K562 (cell line): ENCODE measurements around the gene NOLC1. TPM values are rescaled to one million over a fixed set of nuclear protein-coding genes. Genes with fewer than 3 reads are reported as not detected.
A peak's percentile ranks its signal among the peaks of the same experiment; 100 is the strongest.

Experiments
- CCNT2 ChIP-seq: IDR thresholded peaks from 2 replicates; pipeline ENCODE4 v1.6.1; 2011; ENCODE audit warnings: borderline replicate concordance, low read depth, mild to moderate bottlenecking, moderate library complexity, mixed read lengths, low read length; ENCODE audit not compliant: insufficient read length; ENCODE audit errors: extremely low read depth
- ESRRB ChIP-seq: fragments of 250-450 bp; sonication (Bioruptor Pico); IDR thresholded peaks from 2 replicates; pipeline ENCODE4 v1.5.0; 2020; ENCODE audit warnings: mild to moderate bottlenecking, moderate library complexity, borderline replicate concordance
- GATAD2B ChIP-seq: fragments of 450-650 bp; IDR thresholded peaks from 2 replicates; pipeline ENCODE4 v1.6.1; 2017; ENCODE audit warnings: mild to moderate bottlenecking, borderline replicate concordance
- MED1 ChIP-seq: sonication (generic); formaldehyde crosslinking; IDR thresholded peaks from 2 replicates; pipeline ENCODE4 v1.8.1; 2023; ENCODE audit warnings: missing genetic modification reagents, borderline replicate concordance
- PCBP1 ChIP-seq: fragments of 200-400 bp; formaldehyde crosslinking; IDR thresholded peaks from 2 replicates; pipeline ENCODE4 v1.6.1; 2018; ENCODE audit warnings: mild to moderate bottlenecking, low read depth, low read length; ENCODE audit not compliant: poor library complexity, severe bottlenecking
- SIN3B ChIP-seq: fragments of 450-650 bp; IDR thresholded peaks from 2 replicates; pipeline ENCODE4 v1.6.1; 2017; ENCODE audit warnings: low read depth, mild to moderate bottlenecking, moderate library complexity
- U2AF2 ChIP-seq: fragments of 200-400 bp; formaldehyde crosslinking; optimal IDR thresholded peaks from 2 replicates; pipeline ENCODE3; 2017; ENCODE audit warnings: low read depth, mild to moderate bottlenecking, low read length
- ZNF12 ChIP-seq: sonication (generic); formaldehyde crosslinking; IDR thresholded peaks from 2 replicates; pipeline ENCODE4 v1.4.0; 2020; ENCODE audit warnings: mild to moderate bottlenecking, missing genetic modification reagents
- ZNF146 ChIP-seq: IDR thresholded peaks from one replicate; pipeline ENCODE4 v1.6.1; 2018; ENCODE audit warnings: missing compliant biosample characterization; ENCODE audit not compliant: unreplicated experiment
- ZSCAN32 ChIP-seq: fragments of 450-650 bp; formaldehyde crosslinking; IDR thresholded peaks from 2 replicates; pipeline ENCODE4 v1.4.0; 2020; ENCODE audit warnings: mild to moderate bottlenecking, moderate library complexity
- polyA plus RNA-seq, 8 experiments: library from polyadenylated mRNA; depleted of rRNA in 4 of 8; stranded (reverse) in 5 of 8; unstranded in 3 of 8; fragments of >200 nt; fragmentation: Nextera tagmentation in 2 of 8; fragmentation: Illumina TruSeq in 1 of 8; extraction: Ambion mirVana in 2 of 8; extraction: Trizol in 1 of 8; gene quantifications; 2 replicates each; pipeline versions ENCODE4 v1.2.1 to v1.2.3, GENCODE V29; 2011 to 2014; ENCODE audit warnings: inconsistent platforms in 1 of 8, missing spikeins in 1 of 8
- total RNA-seq, 7 experiments: library from RNA; depleted of rRNA in 6 of 7; stranded (reverse); fragments of >200 nt in 6 of 7; fragmentation: Illumina TruSeq in 2 of 7; extraction: Trizol in 2 of 7; gene quantifications; 2 replicates each; pipeline versions ENCODE4 v1.2.1 to v1.2.3, GENCODE V29; 2011 to 2021; ENCODE audit warnings: low replicate concordance in 1 of 7
- TF ChIP-seq, protein P1 (sequence below): IDR thresholded peaks from 2 replicates; pipeline ENCODE4 v1.6.1; 2012; ENCODE audit warnings: low read depth, low read length, improper control_type of control experiment, borderline replicate concordance
- TF ChIP-seq, protein P2 (sequence below): sonication (generic); formaldehyde crosslinking; IDR thresholded peaks from 2 replicates; pipeline ENCODE4 v1.8.0; 2022; ENCODE audit warnings: mild to moderate bottlenecking, missing genetic modification reagents
- TF ChIP-seq, protein P3 (sequence below): conservative IDR thresholded peaks from 2 replicates; pipeline ENCODE4 v1.6.1; 2011; ENCODE audit warnings: low read depth, mild to moderate bottlenecking, low read length; ENCODE audit not compliant: control insufficient read depth
- TF ChIP-seq, protein P4 (sequence below): fragments of 450-650 bp; formaldehyde crosslinking; IDR thresholded peaks from 2 replicates; pipeline ENCODE4 v1.4.0; 2022; ENCODE audit warnings: missing genetic modification characterization
- TF ChIP-seq, protein P5 (sequence below): fragments of 450-650 bp; IDR thresholded peaks from 2 replicates; pipeline ENCODE4 v1.7.1; 2018; ENCODE audit warnings: mild to moderate bottlenecking, low read depth; ENCODE audit not compliant: partially characterized antibody

NOLC1 gene
- total and polyA plus RNA-seq, 9 of the 15 experiments (the other 6 are each of a cell fraction or from before 2014, with no cell fraction given) = 102 to 310 (median 165) TPM

DNA sequence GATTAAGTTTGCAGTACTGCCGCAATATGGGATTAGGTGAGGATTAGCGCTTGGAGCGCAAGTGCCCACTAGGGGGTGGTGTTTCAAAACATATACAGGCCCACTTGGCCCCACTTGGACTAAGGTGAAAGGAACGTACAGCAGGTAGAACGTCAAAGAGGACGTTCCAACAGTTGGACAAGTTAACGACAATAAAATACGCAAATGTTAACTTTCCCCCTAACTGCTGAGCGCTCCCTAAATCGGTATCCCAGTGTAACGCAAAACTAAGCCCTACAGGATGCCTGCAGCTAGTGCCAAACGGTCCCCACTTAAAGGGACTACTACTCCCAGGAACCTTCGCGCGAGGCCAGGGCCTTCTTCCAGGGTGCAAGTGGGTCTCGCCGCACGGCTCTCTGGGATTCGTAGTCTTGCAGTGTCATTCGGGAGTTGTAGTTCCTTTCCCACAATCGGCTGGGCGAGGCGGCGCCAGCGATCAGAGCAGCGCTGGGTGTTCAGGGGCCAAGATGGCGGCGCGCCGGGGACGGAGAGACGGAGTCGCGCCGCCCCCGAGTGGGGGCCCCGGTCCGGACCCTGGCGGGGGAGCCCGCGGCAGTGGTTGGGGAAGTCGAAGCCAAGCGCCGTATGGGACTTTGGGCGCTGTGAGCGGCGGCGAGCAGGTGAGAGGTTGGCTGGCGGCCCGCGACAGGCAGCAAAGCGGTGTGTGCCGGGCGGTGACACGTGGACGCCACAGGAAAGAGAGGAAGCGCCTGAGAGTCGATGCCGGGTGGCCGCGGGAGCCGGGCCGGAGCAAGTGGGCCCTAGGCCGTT, 19.4 kb upstream of the NOLC1 start, which contains the start of gene PPRC1 (continued):
- no peak for TF ChIP-seq ESRRB (CRISPR knock-in tag)
- no peak for TF ChIP-seq ZNF12 (CRISPR knock-in tag)
- TF ChIP-seq, protein P1, sequence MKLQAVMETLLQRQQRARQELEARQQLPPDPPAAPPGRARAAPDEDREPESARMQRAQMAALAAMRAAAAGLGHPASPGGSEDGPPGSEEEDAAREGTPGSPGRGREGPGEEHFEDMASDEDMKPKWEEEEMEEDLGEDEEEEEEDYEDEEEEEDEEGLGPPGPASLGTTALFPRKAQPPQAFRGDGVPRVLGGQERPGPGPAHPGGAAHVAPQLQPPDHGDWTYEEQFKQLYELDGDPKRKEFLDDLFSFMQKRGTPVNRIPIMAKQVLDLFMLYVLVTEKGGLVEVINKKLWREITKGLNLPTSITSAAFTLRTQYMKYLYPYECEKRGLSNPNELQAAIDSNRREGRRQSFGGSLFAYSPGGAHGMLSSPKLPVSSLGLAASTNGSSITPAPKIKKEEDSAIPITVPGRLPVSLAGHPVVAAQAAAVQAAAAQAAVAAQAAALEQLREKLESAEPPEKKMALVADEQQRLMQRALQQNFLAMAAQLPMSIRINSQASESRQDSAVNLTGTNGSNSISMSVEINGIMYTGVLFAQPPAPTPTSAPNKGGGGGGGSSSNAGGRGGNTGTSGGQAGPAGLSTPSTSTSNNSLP = 0 out of 2 replicates have a peak, but pooled peaks have one; percentile 7
- TF ChIP-seq, protein P2, sequence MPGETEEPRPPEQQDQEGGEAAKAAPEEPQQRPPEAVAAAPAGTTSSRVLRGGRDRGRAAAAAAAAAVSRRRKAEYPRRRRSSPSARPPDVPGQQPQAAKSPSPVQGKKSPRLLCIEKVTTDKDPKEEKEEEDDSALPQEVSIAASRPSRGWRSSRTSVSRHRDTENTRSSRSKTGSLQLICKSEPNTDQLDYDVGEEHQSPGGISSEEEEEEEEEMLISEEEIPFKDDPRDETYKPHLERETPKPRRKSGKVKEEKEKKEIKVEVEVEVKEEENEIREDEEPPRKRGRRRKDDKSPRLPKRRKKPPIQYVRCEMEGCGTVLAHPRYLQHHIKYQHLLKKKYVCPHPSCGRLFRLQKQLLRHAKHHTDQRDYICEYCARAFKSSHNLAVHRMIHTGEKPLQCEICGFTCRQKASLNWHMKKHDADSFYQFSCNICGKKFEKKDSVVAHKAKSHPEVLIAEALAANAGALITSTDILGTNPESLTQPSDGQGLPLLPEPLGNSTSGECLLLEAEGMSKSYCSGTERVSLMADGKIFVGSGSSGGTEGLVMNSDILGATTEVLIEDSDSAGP (CRISPR knock-in tag) = no peak
- TF ChIP-seq, protein P3, sequence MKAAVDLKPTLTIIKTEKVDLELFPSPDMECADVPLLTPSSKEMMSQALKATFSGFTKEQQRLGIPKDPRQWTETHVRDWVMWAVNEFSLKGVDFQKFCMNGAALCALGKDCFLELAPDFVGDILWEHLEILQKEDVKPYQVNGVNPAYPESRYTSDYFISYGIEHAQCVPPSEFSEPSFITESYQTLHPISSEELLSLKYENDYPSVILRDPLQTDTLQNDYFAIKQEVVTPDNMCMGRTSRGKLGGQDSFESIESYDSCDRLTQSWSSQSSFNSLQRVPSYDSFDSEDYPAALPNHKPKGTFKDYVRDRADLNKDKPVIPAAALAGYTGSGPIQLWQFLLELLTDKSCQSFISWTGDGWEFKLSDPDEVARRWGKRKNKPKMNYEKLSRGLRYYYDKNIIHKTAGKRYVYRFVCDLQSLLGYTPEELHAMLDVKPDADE = peak; percentile 98
- no peak for TF ChIP-seq PCBP1
- TF ChIP-seq, protein P4, sequence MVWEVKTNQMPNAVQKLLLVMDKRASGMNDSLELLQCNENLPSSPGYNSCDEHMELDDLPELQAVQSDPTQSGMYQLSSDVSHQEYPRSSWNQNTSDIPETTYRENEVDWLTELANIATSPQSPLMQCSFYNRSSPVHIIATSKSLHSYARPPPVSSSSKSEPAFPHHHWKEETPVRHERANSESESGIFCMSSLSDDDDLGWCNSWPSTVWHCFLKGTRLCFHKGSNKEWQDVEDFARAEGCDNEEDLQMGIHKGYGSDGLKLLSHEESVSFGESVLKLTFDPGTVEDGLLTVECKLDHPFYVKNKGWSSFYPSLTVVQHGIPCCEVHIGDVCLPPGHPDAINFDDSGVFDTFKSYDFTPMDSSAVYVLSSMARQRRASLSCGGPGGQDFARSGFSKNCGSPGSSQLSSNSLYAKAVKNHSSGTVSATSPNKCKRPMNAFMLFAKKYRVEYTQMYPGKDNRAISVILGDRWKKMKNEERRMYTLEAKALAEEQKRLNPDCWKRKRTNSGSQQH (CRISPR knock-in tag) = no peak
- TF ChIP-seq ZSCAN32 = no peak
- TF ChIP-seq MED1 (CRISPR knock-in tag) = no peak
- no peak for TF ChIP-seq U2AF2
- TF ChIP-seq, protein P5, sequence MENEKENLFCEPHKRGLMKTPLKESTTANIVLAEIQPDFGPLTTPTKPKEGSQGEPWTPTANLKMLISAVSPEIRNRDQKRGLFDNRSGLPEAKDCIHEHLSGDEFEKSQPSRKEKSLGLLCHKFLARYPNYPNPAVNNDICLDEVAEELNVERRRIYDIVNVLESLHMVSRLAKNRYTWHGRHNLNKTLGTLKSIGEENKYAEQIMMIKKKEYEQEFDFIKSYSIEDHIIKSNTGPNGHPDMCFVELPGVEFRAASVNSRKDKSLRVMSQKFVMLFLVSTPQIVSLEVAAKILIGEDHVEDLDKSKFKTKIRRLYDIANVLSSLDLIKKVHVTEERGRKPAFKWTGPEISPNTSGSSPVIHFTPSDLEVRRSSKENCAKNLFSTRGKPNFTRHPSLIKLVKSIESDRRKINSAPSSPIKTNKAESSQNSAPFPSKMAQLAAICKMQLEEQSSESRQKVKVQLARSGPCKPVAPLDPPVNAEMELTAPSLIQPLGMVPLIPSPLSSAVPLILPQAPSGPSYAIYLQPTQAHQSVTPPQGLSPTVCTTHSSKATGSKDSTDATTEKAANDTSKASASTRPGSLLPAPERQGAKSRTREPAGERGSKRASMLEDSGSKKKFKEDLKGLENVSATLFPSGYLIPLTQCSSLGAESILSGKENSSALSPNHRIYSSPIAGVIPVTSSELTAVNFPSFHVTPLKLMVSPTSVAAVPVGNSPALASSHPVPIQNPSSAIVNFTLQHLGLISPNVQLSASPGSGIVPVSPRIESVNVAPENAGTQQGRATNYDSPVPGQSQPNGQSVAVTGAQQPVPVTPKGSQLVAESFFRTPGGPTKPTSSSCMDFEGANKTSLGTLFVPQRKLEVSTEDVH = no peak
- TF ChIP-seq ZNF146 (CRISPR knock-in tag) = no peak
- 0 out of 2 replicates have a peak, but pooled peaks have one; percentile 38 for TF ChIP-seq SIN3B
- peak; percentile 41 for TF ChIP-seq CCNT2
- TF ChIP-seq GATAD2B = no peak
